ENCODE measurements around the gene IFI27.

Gene IFI27

DNA sequence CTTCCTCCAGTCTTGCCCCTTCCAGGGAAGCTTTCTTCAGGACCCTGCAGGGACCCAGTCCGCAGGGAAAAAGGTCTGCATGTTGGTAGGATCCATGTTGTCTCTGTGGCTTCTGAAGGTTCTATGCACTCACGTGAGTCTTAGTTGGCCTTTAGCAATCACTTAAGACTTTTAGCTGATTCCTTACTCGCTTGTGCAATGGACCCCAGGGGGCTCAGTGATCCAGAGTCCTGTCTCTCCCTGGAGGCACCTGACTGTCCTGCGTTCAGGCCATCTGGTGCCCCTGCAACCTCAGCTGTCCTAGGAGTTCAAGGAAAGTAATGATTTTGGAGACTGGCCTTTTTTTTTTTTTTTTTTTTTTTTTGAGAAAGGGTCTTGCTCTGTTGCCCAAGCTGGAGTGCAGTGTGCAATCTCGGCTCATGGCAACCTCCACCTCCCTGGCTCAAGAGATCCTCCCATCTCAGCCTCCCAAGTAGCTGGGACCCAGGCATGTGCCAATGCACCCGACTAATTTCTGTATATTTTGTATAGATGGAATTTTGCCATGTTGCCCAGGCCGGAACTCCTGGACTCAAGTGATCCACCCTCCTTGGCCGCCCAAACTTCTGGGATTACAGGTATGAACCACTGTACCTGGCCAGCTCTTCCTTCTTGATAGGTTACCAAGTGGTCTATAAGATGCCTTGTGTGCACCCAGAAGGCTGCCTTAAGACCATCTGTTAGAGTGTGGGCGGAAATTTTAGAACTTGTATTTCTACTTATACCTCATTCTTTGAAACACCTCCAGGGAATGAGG lies 14.2 kb downstream of the IFI27 start:
- TF ChIP-seq, protein P1, sequence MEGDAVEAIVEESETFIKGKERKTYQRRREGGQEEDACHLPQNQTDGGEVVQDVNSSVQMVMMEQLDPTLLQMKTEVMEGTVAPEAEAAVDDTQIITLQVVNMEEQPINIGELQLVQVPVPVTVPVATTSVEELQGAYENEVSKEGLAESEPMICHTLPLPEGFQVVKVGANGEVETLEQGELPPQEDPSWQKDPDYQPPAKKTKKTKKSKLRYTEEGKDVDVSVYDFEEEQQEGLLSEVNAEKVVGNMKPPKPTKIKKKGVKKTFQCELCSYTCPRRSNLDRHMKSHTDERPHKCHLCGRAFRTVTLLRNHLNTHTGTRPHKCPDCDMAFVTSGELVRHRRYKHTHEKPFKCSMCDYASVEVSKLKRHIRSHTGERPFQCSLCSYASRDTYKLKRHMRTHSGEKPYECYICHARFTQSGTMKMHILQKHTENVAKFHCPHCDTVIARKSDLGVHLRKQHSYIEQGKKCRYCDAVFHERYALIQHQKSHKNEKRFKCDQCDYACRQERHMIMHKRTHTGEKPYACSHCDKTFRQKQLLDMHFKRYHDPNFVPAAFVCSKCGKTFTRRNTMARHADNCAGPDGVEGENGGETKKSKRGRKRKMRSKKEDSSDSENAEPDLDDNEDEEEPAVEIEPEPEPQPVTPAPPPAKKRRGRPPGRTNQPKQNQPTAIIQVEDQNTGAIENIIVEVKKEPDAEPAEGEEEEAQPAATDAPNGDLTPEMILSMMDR (IDR thresholded peaks at IDR 0.05; ENCODE audit: control insufficient read depth, extremely low read depth, insufficient read depth) = no peak

DNA sequence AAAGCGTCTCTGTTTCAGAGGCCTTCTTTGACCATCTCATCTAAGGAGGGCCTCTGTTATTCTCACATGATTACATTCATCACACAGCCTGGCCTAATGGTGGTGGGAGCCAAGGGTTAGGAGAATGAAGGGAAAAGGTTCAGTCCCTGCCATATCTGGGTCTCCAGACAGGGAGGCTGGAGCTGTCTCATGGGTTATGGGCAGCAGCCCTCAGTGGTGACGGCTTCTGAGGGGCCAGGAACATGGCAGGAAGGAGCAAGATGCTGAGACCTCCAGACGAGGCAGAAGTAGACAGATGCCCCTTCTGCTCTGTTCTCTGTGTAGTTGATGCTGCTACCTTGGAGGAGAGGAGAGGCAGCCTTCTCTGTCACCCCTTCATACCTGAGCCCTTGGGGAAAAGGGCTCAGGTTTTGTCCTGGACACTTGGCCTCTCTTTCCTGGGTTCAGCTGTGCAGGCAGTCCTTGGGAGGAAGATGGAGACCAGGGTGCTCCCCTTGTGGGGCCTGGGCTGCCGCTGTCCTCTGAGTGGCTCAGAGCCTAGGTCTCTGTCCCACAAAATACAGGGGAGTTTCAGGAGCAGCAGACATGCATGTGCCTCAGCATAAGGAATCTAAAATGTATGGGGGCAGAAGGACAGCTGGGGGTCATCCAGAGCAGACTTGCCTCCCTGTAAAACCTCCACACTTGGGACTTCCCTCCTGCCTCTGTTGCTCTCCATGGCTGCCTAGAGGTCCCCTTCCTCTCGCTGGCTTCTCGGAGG lies 15.3 kb downstream of the IFI27 start:
- H3K4me3 ChIP-seq (ENCODE audit: low read depth, low read length) = no peak overlapping the region
- no peak for DNase-seq (ENCODE audit: low read depth)
- TF ChIP-seq, protein P1 (IDR thresholded peaks at IDR 0.05; ENCODE audit: control insufficient read depth, extremely low read depth, insufficient read depth) = no peak

More for the DNA sequence above, 14.2 kb downstream of the IFI27 start:
- H3K4me3 ChIP-seq (ENCODE audit: low read depth, low read length) = no peak overlapping the region
- no peak for DNase-seq (ENCODE audit: low read depth)

DNA sequence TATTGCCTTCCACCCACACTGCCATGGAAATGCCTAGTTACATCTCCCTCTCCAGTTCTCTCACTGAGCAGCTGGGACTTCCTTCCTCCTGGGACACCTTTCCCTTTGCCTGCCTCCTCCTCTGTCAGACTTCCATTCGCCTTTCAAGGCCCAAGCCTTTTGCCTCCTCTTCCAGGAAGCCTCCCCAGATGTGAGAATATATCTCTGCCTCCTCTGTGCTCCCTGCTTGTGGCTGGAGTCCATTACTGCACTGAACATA lies 15.8 kb downstream of the IFI27 start:
- DNase-seq (ENCODE audit: low read depth) = no peak
- TF ChIP-seq, protein P1 (IDR thresholded peaks at IDR 0.05; ENCODE audit: control insufficient read depth, extremely low read depth, insufficient read depth) = no peak

DNA sequence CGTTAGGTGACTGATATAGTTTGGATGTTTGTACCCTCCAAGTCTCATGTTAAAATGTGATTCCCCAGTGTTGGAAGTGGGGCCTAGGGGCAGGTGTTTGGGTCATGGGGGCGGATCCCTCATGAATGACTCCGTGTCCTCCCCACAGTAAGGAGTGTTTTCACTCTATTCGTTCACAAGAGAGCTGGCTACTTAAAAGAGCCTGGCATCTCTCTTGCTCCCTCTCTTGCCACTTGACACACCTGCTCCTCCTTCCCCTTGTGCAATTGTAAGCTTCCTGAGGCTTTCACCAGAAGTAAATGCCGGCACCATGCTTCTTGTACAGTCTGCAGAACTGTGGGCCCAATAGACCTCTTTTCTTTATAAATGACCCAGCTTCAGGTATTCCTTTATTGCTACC lies 16.3 kb downstream of the IFI27 start:
- H3K4me3 ChIP-seq (ENCODE audit: low read depth, low read length) = no peak overlapping the region
- TF ChIP-seq, protein P1 (IDR thresholded peaks at IDR 0.05; ENCODE audit: control insufficient read depth, extremely low read depth, insufficient read depth) = no peak
- no peak for DNase-seq (ENCODE audit: low read depth)

More for the DNA sequence above, 15.8 kb downstream of the IFI27 start:
- no peak overlapping the region for H3K4me3 ChIP-seq (ENCODE audit: low read depth, low read length)

DNA sequence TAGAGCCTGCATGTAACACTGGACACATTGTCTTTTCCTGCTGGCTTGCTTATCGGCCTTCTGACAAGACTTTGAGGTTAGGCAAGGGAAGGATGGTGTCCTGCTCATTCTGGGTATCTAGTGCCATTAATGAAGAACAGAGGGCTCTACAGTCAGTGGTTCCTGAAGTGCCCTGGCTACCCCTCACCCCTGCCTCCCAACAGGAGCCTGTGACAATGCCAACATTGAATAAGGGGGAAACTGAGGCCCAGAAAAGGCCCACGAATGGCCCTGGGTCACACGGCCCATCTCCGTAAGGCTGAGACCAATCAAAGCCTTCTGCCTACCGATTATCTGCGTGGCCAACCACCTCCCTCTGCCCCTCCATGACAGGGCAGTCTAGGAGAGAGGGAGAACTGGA lies 16.8 kb downstream of the IFI27 start:
- H3K4me3 ChIP-seq (ENCODE audit: low read depth, low read length) = no peak overlapping the region
- TF ChIP-seq, protein P1 (IDR thresholded peaks at IDR 0.05; ENCODE audit: control insufficient read depth, extremely low read depth, insufficient read depth) = no peak
- no peak for DNase-seq (ENCODE audit: low read depth)

DNA sequence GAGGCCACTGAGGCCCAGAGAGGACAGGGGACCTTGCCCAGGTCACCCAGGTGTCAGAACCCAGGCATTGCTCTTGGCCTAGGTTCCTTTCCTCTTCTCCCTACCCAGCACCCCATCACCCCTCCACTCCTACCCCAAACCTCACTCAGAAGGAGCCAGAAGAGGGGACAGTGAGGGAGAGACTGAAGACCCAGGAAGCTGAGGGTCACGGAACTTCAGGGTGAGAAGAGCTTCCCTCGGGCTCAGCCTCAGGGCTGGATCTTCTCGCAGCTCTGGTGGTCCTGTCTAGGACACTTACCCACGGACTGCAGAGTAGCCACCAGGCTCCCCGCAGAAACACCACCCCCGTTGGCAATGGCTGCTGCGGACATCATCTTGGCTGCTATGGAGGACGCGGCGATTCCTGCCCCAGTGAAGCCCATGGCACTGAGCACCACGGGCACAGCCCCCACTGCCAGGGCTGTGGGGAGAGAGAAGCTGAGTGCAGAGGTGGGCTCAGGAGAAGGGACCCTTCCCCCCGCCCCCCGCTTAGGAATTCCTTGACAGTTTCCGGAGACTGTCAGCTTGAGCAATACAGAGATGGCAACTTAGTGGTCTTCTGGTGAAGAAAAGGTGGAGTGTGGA lies 17.8 kb downstream of the IFI27 start:
- DNase-seq (ENCODE audit: low read depth) = no peak
- TF ChIP-seq, protein P1 (IDR thresholded peaks at IDR 0.05; ENCODE audit: control insufficient read depth, extremely low read depth, insufficient read depth) = no peak
- no peak overlapping the region for H3K4me3 ChIP-seq (ENCODE audit: low read depth, low read length)

All from LNCaP clone FGC (cell line).